GM18519 (cell line): ENCODE data around the gene P2RY11.

ENCODE experiments used
- ATAC-seq: cut with Tn5 transposase; IDR thresholded peaks from one replicate; pipeline ENCODE4 v1.9.1; 2021; ENCODE audit warnings: mild to moderate bottlenecking, moderate library complexity; ENCODE audit not compliant: unreplicated experiment, low FRiP score

The P2RY11 gene

DNA sequence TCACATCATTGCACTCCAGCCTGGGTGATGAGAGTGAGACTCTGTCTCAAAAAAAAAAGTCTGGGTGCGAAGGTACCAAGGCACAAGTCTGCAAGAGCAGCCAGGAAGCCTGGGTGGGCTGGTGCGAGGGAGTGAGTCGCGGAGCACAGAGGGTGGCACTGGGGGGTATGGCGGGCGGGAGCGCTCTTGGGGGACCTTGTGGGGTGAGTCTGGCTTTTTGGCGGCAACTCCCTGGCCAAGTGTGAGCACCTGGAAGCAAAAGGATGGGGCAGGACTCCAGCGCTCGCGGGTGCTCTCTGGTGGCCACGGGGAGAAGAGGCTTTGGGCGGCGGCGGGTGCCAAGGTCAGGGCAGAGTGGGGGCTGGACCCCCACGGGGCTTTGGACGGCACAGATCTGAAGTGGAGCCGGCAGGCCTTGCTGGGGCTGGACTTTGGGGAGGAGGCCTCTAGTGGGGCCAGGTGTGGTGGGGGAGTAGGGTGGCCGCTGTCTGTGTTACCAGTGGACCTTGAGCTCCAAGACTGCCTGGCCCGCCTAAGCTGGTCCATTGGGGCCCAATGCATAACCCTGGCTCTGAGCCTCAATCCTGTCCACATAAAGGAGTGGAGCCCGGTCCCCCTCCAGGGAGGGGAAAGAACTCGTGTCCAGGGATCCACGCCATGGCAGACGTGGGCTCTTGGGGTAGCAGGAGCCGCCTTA is 1.6 kb downstream of the P2RY11 start:
- no peak for ATAC-seq

DNA sequence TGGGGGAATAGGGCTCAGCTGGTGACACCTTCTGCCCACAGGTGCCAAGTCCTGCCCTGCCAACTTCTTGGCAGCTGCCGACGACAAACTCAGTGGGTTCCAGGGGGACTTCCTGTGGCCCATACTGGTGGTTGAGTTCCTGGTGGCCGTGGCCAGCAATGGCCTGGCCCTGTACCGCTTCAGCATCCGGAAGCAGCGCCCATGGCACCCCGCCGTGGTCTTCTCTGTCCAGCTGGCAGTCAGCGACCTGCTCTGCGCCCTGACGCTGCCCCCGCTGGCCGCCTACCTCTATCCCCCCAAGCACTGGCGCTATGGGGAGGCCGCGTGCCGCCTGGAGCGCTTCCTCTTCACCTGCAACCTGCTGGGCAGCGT is 2.1 kb downstream of the P2RY11 start:
- no peak for ATAC-seq

DNA sequence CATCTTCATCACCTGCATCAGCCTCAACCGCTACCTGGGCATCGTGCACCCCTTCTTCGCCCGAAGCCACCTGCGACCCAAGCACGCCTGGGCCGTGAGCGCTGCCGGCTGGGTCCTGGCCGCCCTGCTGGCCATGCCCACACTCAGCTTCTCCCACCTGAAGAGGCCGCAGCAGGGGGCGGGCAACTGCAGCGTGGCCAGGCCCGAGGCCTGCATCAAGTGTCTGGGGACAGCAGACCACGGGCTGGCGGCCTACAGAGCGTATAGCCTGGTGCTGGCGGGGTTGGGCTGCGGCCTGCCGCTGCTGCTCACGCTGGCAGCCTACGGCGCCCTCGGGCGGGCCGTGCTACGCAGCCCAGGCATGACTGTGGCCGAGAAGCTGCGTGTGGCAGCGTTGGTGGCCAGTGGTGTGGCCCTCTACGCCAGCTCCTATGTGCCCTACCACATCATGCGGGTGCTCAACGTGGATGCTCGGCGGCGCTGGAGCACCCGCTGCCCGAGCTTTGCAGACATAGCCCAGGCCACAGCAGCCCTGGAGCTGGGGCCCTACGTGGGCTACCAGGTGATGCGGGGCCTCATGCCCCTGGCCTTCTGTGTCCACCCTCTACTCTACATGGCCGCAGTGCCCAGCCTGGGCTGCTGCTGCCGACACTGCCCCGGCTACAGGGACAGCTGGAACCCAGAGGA is 2.6 kb downstream of the P2RY11 start:
- no peak for ATAC-seq

DNA sequence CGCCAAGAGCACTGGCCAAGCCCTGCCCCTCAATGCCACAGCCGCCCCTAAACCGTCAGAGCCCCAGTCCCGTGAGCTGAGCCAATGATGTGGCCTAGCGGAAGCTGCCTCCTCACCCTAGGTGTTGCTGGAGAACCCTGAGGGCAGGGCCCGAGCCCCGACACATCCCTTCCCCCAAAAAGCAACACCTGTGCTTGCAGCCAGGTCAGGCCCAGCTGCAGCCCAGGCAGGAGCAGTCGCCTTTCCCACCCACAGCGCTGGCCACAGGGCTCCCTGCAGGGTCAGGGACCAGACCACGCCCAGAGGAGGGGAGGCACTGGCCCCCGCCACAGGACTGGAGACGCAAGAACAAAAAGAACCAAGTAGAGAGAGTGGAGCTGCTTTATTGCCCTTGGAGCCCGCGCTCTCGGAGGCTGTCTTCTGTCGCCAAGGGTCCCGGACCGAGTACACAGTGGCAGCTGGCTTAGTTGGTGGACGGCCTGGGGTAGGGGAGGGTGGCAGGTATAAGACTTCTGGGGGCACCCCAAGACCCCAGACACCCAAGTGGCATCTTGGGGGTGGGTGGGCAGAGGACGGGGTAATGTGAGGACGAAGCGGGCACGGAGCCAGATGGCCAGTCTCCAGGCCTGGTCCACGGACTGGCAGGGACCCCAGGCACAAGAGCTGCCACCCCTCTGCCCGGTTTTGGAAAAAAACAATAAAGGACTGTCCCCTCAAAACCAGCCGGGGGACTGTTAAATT is 3.3 kb downstream of the P2RY11 start:
- no peak for ATAC-seq

DNA sequence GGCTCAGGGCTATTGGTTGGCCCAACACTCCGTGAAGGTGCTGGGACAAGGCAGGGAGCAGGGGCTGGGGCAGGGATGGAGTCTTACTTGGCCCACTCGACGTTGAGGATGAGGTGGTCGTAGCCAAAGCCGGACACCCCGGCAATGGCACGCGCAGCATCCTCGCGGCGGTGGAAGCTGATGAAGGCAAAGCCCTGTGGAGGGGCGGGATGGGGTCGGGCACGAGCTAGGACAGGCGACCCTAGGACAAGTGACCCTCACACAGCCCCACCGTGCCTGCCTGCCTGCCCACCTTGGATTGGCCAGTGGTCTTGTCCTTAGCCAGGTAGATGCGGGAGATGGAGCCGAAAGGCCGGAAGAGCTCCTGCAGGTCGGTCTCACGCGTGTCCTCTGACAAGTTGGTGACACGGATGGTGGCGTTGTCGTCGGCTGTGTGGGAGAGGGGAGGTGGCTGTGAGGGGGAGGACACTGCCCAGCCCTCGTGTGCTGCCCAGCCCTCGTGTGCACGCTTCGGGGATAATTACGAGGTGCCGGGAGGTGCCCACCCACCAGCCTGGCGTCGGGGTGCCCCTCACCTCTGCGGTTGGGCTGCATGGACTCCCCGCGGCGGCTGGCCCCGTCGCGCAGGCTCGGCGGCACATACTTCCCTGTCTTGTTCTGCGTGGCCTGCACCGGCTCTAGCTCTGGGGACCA is 4.0 kb downstream of the P2RY11 start:
- no peak for ATAC-seq

DNA sequence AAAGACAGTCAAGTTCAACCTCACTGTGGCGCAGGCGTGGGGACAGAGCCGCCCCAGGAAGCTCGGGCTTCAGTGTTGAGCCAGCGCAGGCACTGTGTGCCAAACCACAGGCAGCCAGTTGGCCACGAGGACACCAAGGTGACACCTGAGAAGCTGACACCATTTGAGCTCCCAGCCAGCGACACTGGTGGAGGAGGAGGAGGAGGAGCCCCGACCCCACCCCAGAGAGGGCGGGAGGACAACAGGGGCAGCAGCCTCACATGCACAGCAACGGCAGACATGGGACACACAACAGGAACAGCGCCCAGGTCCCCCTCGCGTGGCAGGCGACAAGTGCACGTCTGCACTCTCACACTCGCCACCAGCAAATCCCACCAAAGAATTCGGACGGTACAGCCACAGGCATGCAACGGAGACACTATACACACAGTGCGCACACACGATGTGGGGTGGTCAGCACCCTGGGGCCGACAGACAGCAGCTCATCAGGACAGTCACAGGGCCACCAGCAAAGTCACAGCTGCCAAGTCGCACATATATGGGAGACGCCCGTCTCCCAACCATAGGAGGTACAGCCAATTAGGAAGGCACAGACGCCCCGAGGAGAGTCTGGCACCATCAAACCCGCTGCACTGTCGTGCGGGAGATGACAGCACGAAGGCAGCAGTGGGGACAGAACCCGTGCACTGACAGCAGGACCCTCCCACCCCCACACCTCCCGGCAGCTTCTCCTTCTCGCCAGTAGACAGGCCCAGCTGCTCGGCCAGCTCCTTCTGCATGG is 4.8 kb downstream of the P2RY11 start:
- ATAC-seq: no peak

GRCh38 chr19:10116866-10117616 is 5.5 kb downstream of the P2RY11 start:
- ATAC-seq: no peak

- no peak for ATAC-seq
Measured at GRCh38 chr19:10118960-10119359, 7.5 kb downstream of the P2RY11 start.

DNA sequence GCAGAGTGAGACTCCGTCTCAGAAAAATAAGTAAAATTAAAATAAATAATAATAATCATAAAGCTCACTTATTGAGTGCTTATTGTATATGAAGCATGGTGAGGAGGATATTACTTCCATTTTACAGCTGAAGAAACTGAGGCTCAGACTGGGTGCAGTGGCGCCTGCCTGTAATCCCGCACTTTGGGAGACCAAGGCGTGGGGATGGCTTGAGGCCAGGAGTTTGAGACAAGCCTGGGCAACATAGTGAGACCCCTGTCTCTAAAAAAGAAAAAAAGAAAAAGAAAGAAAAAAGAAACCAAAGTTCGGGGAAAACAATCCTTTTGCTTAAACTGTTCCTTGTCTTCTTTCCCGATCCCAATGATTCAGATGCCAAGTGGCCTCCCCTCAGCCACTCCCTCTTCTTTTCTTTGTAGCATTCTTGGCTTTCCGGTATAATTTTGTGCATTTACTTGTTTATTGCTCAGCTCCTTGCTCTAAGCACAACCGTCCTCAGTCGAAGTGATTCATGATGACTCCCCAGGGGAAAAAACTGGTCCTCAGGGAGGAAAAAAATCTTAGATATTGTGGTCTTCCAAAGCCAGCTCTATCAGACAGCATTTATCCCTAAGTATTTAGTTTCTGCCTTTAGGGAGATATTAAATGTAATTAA is 9.2 kb downstream of the P2RY11 start:
- no peak for ATAC-seq

- no peak for ATAC-seq
Measured at GRCh38 chr19:10122045-10122444, 10.6 kb downstream of the P2RY11 start.

DNA sequence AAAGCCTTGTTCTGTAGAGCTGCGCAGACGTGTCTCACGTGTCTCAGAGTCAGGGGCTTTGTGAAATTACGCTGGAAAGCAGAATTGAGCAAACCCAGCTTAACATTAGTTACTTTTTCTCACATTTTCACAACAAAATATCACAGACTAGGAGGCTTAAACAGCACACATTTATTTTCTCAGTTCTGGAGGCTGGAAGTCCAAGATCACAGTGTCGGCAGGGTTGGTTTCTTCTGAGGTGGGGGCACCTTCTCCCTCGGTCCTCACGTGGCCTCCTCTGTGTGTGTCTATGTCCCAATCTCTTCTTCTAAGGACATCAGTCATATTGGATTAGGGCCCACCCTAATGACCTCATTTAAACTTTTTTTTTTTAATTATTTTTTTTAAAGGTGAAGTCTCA is 12.9 kb downstream of the P2RY11 start:
- no peak for ATAC-seq

- no peak for ATAC-seq
Measured at GRCh38 chr19:10126213-10126639, 14.7 kb downstream of the P2RY11 start.

GRCh38 chr19:10132905-10133304 is 21.4 kb downstream of the P2RY11 start:
- no peak for ATAC-seq

DNA sequence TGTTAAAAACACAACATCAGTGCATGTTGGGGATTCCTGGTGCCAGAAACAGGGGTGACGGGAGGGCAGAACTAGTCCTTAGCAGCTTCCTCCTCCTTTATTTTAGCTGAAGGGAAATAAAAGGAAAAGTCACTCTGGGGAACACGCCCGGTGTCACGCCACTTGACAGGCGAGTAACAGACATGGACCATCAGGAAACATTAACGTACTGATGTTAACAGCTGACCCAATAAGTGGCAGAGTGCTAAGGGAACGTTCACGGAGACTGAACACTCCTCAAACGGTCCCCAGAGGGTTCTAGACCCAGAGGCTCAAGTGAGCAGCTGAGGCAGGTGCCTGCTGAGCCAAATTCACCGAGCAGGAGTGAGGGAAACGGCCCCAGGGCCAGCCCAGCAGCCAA is 22.1 kb downstream of the P2RY11 start:
- ATAC-seq: no peak

DNA sequence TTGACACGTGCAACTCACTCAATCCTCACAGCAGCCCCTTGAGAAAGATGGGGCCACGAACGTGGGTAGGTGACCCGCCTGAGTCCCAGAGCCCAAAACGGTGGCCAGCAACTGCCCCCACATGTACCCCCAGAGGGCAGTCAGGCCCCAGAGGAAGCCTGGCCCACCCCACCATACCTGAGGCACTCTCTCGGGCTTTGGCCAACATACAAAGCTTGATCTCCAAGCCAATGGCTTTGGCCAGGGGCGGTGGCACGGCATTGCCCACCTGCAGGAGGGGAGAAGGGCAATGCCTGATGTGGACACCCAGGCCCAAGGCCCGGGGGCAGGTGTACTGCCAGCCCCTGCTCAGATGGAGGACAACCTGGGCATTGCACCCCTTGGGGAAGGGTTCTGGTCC is 22.5 kb downstream of the P2RY11 start:
- no peak for ATAC-seq

- ATAC-seq: no peak
Measured at GRCh38 chr19:10135551-10136334, 24.2 kb downstream of the P2RY11 start.

DNA sequence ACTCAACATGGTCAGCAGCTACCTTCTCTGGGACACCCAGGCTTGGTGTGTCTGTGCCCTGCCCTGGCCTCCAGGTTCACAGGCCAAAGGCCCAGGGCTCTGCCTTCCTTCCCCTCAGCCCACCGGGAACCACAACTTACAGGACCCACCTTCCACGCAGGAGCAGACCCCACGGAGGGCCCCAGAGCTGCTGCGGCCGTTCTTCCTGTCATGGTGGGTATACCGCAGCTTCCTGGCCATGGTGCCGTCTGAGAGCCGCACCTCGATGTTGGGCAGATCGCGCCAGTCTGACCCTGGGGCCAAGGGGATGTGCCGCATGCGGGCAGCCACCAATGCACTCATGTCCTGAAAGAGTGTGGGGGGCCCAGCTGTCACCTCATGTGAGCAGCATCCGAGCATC is 25.4 kb downstream of the P2RY11 start:
- ATAC-seq: no peak
